Activated naive CD4-positive, alpha-beta T cell treated with anti-CD3 and anti-CD28 coated beads, Interleukin-2, amount 50 U/mL, for 72 hours (primary cell): ENCODE data around the gene ZNF383. TPM values are rescaled to one million over a fixed set of nuclear protein-coding genes. Genes with fewer than 3 reads are reported as not detected.
"Not testable (repeated sequence)": the region's sequence is repeated elsewhere in the genome, so short reads cannot be mapped to it uniquely, and the experiment has no call there.

ENCODE experiments used
- ATAC-seq, 2 donors: fragments of 150-1000 bp; cut with Tn5 transposase; 2 replicates each; pipeline ENCODE4 v1.10.0; 2021; ENCODE audit warnings: mild to moderate bottlenecking in 2 of 2, moderate library complexity in 2 of 2
- DNase-seq, 2 donors: peaks; one replicate each; pipeline ENCODE4 v3.0.0; 2021 to 2022; ENCODE audit warnings: low spot score in 2 of 2
- H3K27ac Mint-ChIP-seq, 2 donors: one replicate each; pipeline ENCODE4 v1.8.0; 2022; ENCODE audit warnings: mild to moderate bottlenecking in 2 of 2, mixed read lengths in 2 of 2
- H3K36me3 Mint-ChIP-seq, 2 donors: one replicate each; pipeline ENCODE4 v1.8.0; 2022; ENCODE audit warnings: mixed read lengths in 2 of 2
- H3K9me3 Mint-ChIP-seq, 2 donors: one replicate each; pipeline ENCODE4 v1.8.0; 2022; ENCODE audit warnings: mixed read lengths in 2 of 2
- total RNA-seq, 2 donors: library from RNA; stranded (reverse); gene quantifications; one replicate each; pipeline ENCODE4 v1.2.3, GENCODE V29; 2022

The ZNF383 gene
- 10 to 100 TPM in 1 of 2 donors, 1 to 10 TPM in 1; 8.1 to 10.4 TPM for total RNA-seq

GRCh38 chr19:37217775-37218591 lies at the start of gene ZNF383:
TSS of gene ZNF383 (plus strand) at chr19:37218214. CDS start at chr19:37230454, 12,240 bp downstream.
- Mint-ChIP-seq H3K36me3 (peaks cover 41 to 66% of the 10 kb centered on the region in 2 donors), H3K27ac (peak within 1 kb of the TSS; percentile 93 to 97), H3K9me3 (peaks cover 13 to 34% of the 10 kb centered on the region in 2 donors)
- DNase-seq, result peak; percentile 78 to 79
- ATAC-seq, result peak; percentile 76 to 91

DNA sequence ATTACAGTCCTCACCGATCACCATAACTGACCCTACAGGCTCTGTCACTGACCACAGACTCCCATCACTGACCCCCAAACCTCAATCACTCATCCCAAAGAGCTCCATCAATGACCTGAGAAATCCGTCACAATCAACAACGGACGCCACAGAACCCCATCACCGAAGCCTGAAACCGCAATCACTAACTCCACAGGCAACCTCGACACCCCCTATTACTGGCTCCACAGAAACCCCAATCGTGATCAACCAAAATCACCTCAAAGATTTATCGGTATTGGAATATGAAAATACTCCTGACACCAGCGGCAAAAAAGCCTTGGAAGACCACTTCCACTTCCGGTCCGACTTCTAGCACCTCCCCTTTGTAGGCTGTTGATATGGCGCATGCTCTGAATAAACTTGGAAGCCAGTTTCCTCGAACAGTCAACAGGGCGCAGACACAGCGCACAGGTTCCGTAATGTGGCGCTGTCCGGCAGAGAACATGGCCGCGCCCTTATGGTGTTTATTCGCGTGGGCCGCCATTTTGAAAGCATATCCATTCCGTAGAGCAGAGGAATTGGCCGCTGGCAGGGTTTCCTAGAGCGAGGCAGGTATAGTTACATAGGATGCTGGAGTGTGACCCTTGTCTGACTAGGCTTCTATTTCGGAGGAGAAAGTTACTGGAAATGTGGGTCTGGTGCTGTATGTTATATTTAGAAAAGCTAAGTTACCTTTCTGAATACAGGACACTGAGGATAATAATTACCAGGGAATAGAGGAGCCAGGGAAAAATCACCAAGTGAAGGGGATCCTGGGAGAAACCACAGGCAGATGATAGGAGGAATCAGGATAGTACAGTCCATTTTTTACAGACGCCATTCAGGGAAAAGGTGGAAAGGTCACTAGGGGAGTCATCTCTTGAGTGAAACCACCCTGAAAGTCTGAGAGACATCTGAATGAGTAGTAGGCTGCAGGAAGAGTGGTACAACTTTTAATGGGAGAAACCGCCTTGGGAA lies 45.3 kb upstream of the ZNF383 start, which contains the start of gene ZNF585A:
TSS of gene ZNF585A (minus strand) at position 328 of the 999 bp plus-strand sequence. CDS start 2,785 bp downstream, outside the sequence.
- Mint-ChIP-seq H3K9me3 (peaks cover 26 to 34% of the 10 kb centered on the region in 2 donors), H3K27ac (no peak within 1 kb of the TSS), H3K36me3 (peaks cover 30 to 52% of the 10 kb centered on the region in 2 donors)
- ATAC-seq (peak; percentile 99 to 100), DNase-seq (peak; percentile 77 to 88)

GRCh38 chr19:37186071-37186470 lies 31.9 kb upstream of the ZNF383 start:
- not testable (repeated sequence) for ATAC-seq
- peaks cover 87 to 89% of the 10 kb centered on the region in 2 donors for H3K36me3 Mint-ChIP-seq

GRCh38 chr19:37195248-37195647 lies 22.8 kb upstream of the ZNF383 start:
- peaks cover 59 to 84% of the 10 kb centered on the region in 2 donors for H3K36me3 Mint-ChIP-seq
- H3K27ac Mint-ChIP-seq, DNase-seq, ATAC-seq: not testable (repeated sequence)
- H3K9me3 Mint-ChIP-seq, result peaks cover 18 to 23% of the 10 kb centered on the region in 2 donors

More at GRCh38 chr19:37186071-37186470, 31.9 kb upstream of the ZNF383 start:
- H3K27ac Mint-ChIP-seq, DNase-seq: not testable (repeated sequence)
- peaks cover 49 to 54% of the 10 kb centered on the region in 2 donors for H3K9me3 Mint-ChIP-seq

DNA sequence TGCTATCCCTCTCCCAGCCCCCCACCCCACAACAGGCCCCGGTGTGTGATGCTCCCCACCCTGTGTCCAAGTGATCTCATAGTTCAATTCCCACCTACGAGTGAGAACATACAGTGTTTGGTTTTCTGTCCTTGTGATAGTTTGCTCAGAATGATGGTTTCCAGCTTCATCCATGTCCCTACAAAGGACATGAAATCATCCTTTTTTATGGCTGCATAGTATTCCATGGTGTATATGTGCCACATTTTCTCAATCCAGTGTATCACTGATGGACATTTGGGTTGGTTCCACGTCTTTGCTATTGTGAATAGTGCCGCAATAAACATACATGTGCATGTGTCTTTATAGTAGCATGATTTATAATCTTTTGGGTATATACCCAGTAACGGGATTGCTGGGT lies 20.9 kb upstream of the ZNF383 start:
- DNase-seq, H3K27ac Mint-ChIP-seq, ATAC-seq: not testable (repeated sequence)
- H3K36me3 Mint-ChIP-seq, result peaks cover 44 to 72% of the 10 kb centered on the region in 2 donors
- H3K9me3 Mint-ChIP-seq, result peaks cover 15 to 21% of the 10 kb centered on the region in 2 donors

DNA sequence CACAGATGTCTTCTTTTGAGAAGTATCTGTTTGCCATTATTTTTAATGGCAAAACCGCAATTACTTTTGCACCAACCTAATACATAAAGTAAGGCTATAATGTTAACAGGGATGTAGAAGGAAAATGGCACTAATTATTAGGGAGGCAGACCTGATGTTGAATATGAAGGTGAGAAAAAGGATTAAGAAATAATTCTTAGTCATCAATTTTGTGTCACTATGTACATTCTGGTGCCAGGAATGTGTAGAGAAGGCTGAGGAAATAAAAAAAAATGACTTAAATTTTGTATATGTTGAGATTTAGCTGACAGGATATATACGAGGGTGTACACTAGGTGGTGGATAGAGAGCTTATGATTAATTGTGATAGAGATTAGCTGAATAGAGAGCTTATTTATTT lies 20.2 kb upstream of the ZNF383 start:
- ATAC-seq (no peak), DNase-seq (no peak)
- H3K9me3 Mint-ChIP-seq, result peaks cover 14 to 20% of the 10 kb centered on the region in 2 donors
- H3K27ac Mint-ChIP-seq, result no peak overlapping the region
- peaks cover 42 to 76% of the 10 kb centered on the region in 2 donors for H3K36me3 Mint-ChIP-seq

DNA sequence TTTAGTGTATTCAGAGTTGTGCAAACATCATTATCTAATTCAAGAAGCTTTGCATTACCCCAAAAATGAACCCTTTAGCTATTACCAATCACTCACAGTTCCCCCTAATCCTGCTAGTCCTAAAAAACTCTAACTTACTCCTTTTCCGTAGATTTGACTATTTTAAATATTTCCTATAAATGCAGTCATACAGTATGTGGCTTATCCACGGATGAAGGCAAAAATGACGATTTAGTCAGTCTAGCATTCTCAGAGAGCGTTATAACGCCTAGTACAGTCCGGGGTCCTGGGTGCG lies 587 bp upstream of the ZNF383 start:
- ATAC-seq (no peak), DNase-seq (no peak)
- H3K27ac Mint-ChIP-seq, result peak overlapping the region; percentile 93 to 97
- peaks cover 40 to 66% of the 10 kb centered on the region in 2 donors for H3K36me3 Mint-ChIP-seq
- H3K9me3 Mint-ChIP-seq, result peaks cover 18 to 35% of the 10 kb centered on the region in 2 donors

GRCh38 chr19:37218592-37218935 lies 550 bp downstream of the ZNF383 start:
- Mint-ChIP-seq H3K27ac (peak overlapping the region; percentile 93 to 97), H3K36me3 (peaks cover 42 to 64% of the 10 kb centered on the region in 2 donors)

DNA sequence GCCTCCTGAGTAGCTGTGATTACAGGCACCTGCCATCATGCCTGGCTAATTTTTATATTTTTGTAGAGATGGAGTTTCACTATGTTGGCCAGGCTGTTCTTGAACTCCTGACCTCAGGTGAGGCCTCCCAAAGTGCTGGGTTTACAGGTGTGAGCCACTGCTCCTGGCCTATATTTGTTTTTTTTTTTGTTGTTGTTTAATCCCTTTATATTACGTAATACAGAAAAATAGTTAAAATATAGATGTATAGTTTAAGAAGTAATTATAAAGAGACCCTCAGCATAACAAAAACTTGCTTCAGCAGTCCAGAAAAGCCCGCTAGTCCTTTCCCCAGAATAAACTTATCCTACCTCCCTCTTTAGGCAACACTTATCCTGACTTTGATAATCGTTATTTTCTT lies 2.4 kb downstream of the ZNF383 start:
- peaks cover 50 to 64% of the 10 kb centered on the region in 2 donors for H3K36me3 Mint-ChIP-seq
- no peak overlapping the region for H3K27ac Mint-ChIP-seq
- peaks cover 13 to 27% of the 10 kb centered on the region in 2 donors for H3K9me3 Mint-ChIP-seq
- no peak for ATAC-seq
- no peak for DNase-seq

More at GRCh38 chr19:37218592-37218935, 550 bp downstream of the ZNF383 start:
- peak; percentile 23 to 71 for ATAC-seq
- H3K9me3 Mint-ChIP-seq, result peaks cover 13 to 34% of the 10 kb centered on the region in 2 donors
- no peak for DNase-seq

DNA sequence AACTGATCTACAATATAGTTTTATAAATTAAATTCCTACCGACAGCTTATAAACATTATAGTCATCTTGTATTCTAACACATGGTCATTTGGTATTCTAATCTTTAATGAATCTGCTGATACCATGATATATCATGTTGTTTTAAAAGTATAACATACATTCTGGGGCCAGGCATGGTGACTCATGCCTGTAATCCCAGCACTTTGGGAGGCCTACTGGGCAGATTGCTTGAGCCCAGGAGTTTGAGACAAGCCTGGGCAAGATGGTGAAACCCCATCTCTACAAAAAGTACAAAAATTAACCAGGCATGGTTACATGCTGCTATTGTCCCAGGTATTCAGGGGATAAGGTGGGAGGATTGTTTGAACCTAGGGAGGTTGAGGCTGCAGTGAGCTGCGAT lies 3.1 kb downstream of the ZNF383 start:
- H3K36me3 Mint-ChIP-seq, result peaks cover 56 to 65% of the 10 kb centered on the region in 2 donors
- ATAC-seq (no peak), DNase-seq (no peak)
- no peak overlapping the region for H3K27ac Mint-ChIP-seq
- peaks cover 15 to 24% of the 10 kb centered on the region in 2 donors for H3K9me3 Mint-ChIP-seq

- ATAC-seq, result no peak
- H3K27ac Mint-ChIP-seq, result no peak overlapping the region
- no peak for DNase-seq
- H3K36me3 Mint-ChIP-seq, result peaks cover 55 to 72% of the 10 kb centered on the region in 2 donors
- H3K9me3 Mint-ChIP-seq, result peaks cover 21 to 33% of the 10 kb centered on the region in 2 donors
Measured at GRCh38 chr19:37226248-37226647, 8.2 kb downstream of the ZNF383 start.

DNA sequence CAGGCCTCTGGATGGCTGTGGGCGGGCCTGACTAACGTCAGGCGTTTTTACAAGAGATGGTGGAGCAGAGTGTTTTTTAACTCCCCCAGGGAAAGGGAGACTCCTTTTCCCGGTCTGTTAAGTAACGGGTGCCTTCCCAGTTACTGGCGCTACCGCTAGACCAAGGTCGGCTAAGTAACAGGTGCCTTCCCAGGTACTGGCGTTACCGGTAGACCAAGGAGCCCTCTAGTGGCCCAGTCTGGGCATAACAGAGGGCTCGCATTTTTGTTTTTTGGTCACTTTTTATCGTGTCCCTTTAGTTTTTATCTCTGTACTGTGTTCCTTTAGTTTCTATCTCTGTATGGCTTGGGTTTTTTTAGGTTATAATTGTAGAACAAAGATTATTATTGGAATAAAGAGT lies 10.0 kb downstream of the ZNF383 start:
- peaks cover 53 to 72% of the 10 kb centered on the region in 2 donors for H3K36me3 Mint-ChIP-seq
- H3K9me3 Mint-ChIP-seq, result peaks cover 21 to 29% of the 10 kb centered on the region in 2 donors
- ATAC-seq (no peak), DNase-seq (peak in 1 of 2 donors; percentile 36)
- H3K27ac Mint-ChIP-seq, result no peak overlapping the region

GRCh38 chr19:37243206-37243632 lies 25.2 kb downstream of the ZNF383 start:
- no peak for DNase-seq
- peaks cover 43 to 44% of the 10 kb centered on the region in 2 donors for H3K9me3 Mint-ChIP-seq
- no peak overlapping the region for H3K27ac Mint-ChIP-seq
- ATAC-seq, result no peak
- peaks cover 73 to 80% of the 10 kb centered on the region in 2 donors for H3K36me3 Mint-ChIP-seq

DNA sequence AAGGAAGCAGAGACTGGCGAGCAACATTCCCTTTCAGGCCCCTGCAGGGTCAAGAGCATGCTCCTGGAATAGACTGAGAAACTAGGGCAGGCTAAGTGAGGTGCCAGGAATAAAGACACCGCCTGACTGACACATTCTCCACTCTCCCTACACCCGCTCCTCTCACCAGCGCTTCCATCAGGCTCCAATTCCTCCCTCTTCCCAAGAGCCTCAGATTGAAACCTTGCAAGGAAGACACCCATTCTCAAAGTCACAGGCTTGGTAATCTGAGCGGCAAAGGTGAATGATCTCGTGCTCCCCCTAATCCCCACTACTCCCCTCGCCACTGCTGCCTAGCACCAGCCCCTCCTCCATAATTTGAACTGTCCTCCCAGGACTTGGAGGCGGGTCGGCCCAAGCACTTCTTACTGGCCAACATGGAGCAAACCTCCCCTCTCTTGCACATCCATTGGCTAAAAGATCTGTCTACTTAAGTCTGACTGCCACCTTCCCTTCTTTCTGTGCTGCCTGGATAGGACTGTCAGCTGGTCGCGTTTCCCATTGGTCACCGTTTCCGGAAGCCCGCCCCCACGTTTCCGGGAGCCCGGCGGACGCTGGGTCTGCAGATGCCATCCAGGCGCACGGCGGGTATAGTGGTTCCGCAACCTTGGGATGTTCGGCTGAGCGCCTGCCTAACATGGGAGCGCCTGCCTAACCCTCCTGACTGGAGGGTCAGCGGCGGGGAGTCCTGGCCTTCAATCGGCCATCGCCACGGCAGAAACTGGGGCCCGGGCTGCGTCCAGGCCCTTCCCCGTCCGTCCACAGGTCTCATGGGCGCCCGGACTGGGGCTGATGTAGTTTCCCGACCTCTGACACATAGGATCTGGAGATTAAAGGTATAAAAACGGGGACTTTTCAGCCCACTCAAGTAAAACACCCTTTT lies 33.6 kb downstream of the ZNF383 start:
- Mint-ChIP-seq H3K27ac (peak overlapping the region in 1 of 2 donors; percentile 55), H3K9me3 (peaks cover 46 to 50% of the 10 kb centered on the region in 2 donors), H3K36me3 (peaks cover 54 to 60% of the 10 kb centered on the region in 2 donors)
- DNase-seq (peak in 1 of 2 donors; percentile 31), ATAC-seq (peak; percentile 79 to 81)

DNA sequence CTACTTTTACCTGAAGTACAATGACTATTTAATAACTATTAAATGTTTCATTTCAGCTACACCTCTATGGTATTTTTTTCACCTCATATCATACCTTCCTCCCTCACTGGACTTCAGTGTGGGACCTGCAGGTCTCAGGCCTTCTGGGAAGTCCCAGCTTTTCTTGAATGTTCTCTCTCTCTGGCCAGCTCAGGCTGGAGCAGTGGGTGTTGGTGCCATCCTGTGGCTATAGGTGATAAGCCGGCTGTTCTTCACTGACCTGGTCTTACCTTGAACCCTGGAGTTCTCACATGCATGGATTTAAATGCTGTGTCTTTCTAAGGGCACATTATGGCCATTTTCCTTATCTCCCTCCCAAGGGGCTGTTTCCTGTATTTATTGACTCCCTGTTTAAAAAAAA lies 45.0 kb downstream of the ZNF383 start:
- Mint-ChIP-seq H3K9me3 (peaks cover 17 to 18% of the 10 kb centered on the region in 2 donors), H3K36me3 (peaks cover 18 to 19% of the 10 kb centered on the region in 2 donors)
- not testable (repeated sequence) for DNase-seq, H3K27ac Mint-ChIP-seq, ATAC-seq
